Ramos (cell line): Measurements from ENCODE around the gene SRRM3.
"Not testable (repeated sequence)": the region's sequence is repeated elsewhere in the genome, so short reads cannot be mapped to it uniquely, and the experiment has no call there.

Experiments
- in situ Hi-C: fragments of 300-500 bp; cut with MboI; formaldehyde crosslinking; loops from one replicate; pipeline ENCODE4 v1.14.3; 2022; ENCODE audit warnings: low sequenced_read_pairs; ENCODE audit not compliant: unreplicated experiment

The SRRM3 gene

GRCh38 chr7:76201732-76202665 lies at the start of gene SRRM3:
TSS of gene SRRM3 (plus strand) at chr7:76201896. CDS start at chr7:76235067, 33,171 bp downstream.
- in situ Hi-C loops = no loop called here

GRCh38 chr7:76151932-76152331 lies 49.8 kb upstream of the SRRM3 start:
- in situ Hi-C loops = no loop called here

- in situ Hi-C loops = not testable (repeated sequence)
These were observed 48.0 kb upstream of the SRRM3 start for GRCh38 chr7:76153571-76154230.

- in situ Hi-C loops = no loop called here
These were observed 45.8 kb upstream of the SRRM3 start for GRCh38 chr7:76155938-76156337.

GRCh38 chr7:76156992-76157685 lies 44.6 kb upstream of the SRRM3 start:
- in situ Hi-C loops = not testable (repeated sequence)

- in situ Hi-C loops = not testable (repeated sequence)
These were observed 43.3 kb upstream of the SRRM3 start for GRCh38 chr7:76158416-76158815.

- in situ Hi-C loops = not testable (repeated sequence)
These were observed 39.1 kb upstream of the SRRM3 start for GRCh38 chr7:76162416-76163170.

GRCh38 chr7:76163812-76164211 lies 37.9 kb upstream of the SRRM3 start:
- in situ Hi-C loops = not testable (repeated sequence)

- in situ Hi-C loops = no loop called here
These were observed 36.4 kb upstream of the SRRM3 start for GRCh38 chr7:76165106-76165972.

- in situ Hi-C loops = no loop called here
These were observed 35.7 kb upstream of the SRRM3 start for GRCh38 chr7:76165973-76166403.

GRCh38 chr7:76166404-76167255 lies 35.1 kb upstream of the SRRM3 start:
- in situ Hi-C loops = no loop called here

GRCh38 chr7:76173566-76174205 lies 28.0 kb upstream of the SRRM3 start:
- in situ Hi-C loops = loop anchor here (5.0 kb wide), 1 partner anchor 139 kb away; no protein-coding TSS in a partner anchor

- in situ Hi-C loops = not testable (repeated sequence)
These were observed 24.7 kb upstream of the SRRM3 start for GRCh38 chr7:76176951-76177350.

GRCh38 chr7:76179686-76180085 lies 22.0 kb upstream of the SRRM3 start:
- in situ Hi-C loops = no loop called here

GRCh38 chr7:76182225-76182960 lies 19.3 kb upstream of the SRRM3 start:
- in situ Hi-C loops = no loop called here

GRCh38 chr7:76185187-76185896 lies 16.4 kb upstream of the SRRM3 start:
- in situ Hi-C loops = no loop called here
